HG02571 (cell line): ENCODE results near the gene C6orf62.
A peak's percentile ranks its signal among the peaks of the same experiment; 100 is the strongest.
"Not testable (repeated sequence)": the region's sequence is repeated elsewhere in the genome, so short reads cannot be mapped to it uniquely, and the experiment has no call there.

Experiments used
- ATAC-seq: cut with Tn5 transposase; IDR thresholded peaks from one replicate; pipeline ENCODE4 v1.9.1; 2021; ENCODE audit warnings: mild to moderate bottlenecking, moderate library complexity; ENCODE audit not compliant: unreplicated experiment

Gene C6orf62

DNA sequence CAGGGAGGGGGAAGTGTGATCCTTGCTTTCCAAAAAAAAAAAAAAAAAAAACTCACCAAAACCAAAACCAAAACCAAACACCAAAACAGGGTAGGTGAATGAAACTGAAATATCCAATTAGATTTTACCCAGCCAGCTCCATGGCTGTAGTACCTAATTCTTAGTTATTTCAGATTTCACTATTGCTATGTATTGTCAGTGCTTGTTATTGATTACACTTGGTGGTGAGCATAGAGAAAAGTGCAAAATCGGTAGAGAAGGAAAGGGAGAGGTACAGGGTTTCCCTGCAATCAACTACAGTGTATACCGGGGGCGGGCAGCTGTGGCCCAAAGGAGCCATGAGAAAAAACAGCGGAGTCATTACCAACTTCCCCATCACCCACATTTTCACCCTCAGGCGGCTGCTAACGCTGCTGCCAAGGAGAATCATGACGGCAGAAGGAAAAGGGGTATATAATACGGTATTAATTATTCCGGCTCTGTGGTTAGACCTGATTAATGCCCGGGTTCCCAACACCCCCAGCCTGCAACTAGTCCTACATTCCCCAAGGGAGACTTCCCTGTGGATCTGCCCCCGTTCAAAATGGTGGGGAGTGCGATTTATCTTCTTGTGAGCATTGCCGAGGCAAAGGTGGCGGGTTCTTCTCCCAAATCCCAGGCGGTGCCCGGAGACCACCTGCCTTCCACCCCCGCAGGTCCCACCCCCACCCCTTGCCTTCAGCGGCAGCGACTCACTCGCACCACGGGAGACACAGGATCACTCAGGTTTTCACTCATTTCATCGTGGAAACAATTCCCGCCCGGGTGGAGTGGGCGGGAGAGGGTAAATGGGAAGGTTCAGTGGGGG is at the start of gene C6orf62:
TSS of gene C6orf62 (minus strand) at position 30 of the 847 bp plus-strand sequence. CDS start 486 bp downstream, outside the sequence.
- ATAC-seq = no peak

DNA sequence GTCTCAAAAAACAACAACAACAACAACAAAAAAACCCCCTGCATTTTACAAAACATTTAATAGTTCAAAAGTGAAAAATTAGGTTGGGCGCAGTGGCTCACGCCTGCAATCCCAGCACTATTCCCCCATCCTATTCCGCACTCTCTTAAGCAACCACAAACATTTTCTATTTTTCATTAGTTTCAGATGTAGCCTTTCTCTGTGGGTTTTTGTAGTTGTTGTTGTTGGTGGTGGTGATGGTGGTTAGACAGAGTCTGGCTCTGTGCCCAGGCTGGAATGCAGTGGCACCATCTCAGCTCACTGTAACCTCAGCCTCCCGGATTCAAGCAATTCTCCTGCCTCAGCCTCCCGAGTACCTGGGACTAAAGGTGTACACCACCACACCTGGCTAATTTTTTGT is 49.4 kb upstream of the C6orf62 start:
- ATAC-seq = no peak

DNA sequence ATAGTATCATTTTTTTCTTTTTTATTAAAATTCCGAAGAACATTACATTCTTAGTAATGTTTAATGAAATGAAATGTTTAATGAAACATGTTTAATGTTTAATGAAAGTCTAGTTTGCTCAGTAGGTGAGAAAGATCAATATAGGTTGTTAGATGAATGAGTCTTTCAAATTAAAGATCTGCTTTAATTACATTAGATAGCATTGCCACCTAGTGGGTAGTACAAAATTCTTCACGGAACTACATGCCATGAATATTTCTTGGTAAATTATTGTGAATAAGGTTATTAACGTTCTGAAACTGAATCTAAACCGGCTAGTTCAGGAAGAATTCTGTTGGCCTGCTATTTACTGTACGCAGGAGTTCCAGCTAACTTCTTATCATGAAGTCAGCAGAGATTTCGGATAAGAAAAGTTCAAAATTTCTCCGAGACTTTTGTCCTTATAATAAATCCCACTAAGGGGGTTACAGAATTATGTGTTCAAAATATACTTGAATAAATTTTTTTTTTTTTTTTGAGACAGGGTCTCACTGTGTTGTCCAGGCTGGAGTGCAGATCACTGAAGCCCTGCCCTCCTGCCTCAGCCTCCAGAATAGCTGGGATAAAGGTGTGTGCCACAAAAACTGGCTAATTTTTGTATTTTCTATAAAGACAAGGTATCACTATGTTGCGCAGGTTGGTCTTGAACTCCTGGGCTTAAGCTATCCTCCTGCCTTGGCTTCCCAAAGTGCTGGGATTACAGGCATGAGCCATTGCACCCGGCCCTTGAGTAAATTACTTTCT is 47.9 kb upstream of the C6orf62 start:
- ATAC-seq = no peak

DNA sequence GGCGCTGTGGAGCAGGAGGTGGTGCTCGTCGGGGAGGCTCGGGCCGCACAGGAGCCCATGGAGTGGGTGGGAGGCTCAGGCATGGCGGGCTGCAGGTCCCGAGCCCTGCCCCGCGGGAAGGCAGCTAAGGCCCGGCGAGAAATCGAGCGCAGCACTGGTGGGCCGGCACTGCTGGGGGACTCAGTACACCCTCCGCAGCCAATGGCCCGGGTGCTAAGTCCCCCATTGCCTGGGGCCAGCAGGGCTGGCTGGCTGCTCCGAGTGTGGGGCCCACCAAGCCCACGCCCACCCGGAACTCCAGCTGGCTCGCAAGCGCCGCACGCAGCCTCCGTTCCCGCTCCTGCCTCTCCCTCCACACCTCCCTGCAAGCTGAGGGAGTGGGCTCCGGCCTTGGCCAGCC is 47.0 kb upstream of the C6orf62 start:
- not testable (repeated sequence) for ATAC-seq

DNA sequence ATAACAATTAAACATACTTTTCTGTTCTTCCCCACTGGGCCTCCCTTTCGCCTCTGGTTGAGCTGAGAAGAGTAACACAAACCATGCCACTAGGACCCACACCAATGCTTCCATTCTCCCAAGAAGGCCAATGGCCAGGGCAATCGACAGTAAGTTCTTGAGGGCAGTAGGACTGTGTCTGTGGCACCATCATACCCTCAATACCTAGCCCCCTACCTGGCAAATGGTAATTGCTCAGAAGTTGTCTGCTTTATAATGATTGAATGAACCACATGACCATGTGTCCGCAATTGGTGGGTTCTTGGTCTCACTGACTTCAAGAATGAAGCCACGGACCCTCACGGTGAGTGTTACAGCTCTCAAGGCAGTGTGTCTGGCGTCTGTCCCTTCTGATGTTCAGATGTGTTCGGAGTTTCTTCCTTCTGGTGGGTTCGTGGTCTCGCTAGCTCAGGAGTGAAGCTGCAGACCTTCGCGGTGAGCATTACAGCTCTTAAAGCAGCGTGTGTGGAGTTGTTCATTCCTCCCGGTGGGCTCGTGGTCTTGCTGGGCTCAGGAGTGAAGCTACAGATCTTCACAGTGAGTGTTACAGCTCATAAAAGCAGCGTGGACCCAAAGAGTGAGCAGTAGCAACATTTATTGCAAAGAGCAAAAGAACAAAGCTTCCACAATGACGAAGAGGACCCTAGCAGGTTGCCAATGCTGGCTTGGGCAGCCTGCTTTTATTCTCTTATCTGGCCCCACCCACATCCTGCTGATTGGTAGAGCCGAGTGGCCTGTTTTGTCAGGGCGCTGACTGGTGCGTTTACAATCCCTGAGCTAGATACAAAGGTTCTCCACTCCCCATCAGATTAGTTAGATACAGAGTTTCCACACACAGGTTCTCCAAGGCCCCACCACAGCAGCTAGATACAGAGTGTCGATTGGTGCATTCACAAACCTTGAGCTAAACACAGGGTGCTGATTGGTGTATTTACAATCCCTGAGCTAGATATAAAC is 46.2 kb upstream of the C6orf62 start:
- not testable (repeated sequence) for ATAC-seq

DNA sequence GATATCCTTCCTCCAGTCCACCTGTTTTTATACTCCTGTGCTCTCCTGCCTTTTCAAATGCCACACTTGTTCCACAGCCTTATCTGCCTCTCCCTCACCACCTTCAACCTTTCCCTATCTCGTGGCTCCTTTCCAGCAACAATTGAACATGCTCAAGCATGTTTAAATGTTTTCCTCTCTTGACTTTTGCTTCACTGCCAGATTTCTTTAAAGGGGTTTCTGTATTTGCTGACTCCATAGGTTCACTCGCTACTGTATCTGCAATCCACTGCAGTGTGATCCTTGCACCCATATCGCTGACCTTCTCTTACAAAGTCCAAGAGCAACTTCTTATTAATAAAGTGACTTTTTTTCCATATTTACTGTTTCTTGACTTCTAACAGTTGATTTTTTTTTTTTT is 44.6 kb upstream of the C6orf62 start:
- ATAC-seq = no peak

DNA sequence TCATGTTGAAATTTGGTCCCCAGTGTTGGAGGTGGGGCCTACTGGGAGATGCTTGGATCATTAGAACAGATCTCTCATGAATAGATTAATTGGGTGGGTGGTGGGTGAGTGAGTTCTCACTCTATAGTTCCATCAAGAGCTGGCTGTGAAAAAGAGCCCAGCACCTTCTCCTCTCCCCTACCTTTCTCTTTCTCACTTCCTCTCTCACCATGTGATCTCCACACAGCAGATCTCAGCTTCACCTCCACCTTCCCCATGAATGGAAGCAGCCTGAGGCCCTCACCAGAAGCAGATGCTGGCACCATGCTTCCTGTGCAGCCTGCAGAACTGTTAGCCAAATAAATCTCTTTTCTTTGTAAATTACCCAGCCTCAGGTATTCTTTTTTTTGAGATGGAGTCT is 42.9 kb upstream of the C6orf62 start:
- no peak for ATAC-seq

DNA sequence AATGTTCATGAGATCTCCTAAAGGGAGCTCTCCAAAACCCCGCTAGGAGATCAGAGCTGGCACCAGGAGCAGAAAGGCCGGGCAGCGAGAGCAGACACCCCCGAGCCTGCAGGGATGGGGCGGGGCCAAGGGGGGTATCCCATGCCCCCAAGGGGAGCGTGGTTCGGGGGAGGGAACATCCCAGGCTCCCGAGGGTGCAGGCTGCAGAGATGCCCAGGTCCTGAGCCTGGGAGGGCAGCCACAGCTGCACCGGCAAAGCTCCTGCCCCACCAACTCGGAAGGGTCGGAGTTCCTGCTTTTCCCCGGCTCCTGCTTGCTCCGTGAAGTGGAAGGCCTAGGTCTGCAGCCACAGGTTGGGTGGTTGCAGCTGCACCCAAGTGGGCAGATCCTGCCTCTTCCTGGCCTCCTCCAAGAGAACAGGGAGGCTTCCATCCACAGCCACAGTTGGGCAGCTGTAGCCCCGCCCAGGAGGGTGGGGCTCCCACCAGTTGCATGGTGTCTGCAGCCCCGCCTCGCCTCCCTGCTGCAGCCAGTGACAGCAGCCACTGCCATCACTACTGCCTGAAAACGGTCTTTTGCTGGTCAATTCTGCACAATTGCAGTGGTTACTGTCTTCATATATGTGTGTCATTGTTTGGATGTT is 42.4 kb upstream of the C6orf62 start:
- no peak for ATAC-seq

DNA sequence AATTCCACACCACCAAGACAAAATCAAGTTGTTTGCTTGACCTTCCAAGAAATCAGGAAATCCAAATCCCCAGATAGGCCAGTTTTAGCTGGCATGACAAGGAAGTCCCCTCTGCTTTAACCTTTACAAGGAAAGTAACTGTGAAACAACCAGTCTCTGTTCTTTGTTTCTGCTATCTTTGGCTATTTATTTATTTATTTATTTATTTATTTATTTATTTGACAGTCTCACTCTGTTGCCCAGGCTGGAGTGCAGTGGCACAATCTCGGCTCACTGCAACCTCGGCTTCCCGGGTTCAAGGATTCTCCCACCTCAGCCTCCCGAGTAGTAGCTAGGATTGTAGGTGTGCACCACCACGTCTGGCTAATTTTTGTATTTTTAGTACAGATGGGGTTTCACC is 41.3 kb upstream of the C6orf62 start:
- ATAC-seq = no peak

DNA sequence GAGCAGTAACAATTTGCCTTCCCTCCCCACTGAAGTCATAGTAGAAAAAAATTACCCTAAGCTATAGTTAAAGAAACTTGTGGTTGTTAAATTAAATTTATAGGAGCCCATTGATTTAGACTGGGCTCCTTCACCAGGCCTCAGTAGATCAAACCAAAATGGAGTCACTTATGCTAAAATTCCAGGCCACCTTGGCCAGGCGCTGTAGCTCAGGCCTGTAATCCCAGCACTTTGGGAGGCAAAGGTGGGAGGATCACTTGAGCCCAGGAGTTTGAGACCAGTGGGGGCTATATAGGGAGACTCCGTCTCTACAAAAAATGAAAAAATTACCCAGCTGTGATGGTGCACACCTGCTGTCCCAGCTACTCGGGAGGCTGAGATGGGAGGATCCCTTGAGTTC is 40.8 kb upstream of the C6orf62 start:
- ATAC-seq = no peak

DNA sequence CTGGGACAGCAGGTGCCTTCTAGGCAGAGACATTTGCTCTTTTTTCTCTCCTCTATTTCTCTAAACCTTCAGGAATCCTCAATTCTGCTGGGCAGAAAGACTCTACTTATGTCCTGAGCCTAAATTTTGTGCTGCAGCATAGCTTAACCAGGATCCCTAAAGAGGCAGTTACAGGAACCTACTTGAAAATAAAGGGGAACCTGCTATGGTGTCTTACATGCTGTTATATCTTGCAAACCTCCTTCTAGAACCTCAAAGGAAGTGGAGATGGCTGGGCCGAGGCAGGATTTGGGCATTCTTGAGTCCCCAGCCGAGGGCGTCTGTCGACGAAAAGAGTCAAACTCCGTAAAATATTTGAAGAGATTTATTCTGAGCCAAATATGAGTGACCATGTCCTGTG is 38.7 kb upstream of the C6orf62 start:
- no peak for ATAC-seq

DNA sequence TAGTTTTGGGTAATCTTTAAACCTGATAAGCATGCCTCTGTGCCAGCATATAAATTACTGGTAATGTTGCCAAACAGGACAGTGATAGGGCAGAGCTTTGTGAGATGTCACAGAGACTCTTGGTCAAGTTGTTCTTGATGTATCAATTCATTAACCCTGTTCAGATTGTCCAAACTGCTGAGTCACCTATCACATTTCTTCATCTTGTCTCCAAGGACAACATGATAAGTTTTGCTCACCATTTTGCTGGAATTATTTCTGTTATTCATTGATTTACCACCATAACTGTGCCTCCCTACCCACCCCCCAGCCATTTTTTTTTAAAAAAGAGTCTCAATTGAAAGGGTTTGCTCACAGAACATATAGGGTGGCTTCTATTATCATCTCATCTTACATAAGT is 36.3 kb upstream of the C6orf62 start:
- no peak for ATAC-seq

DNA sequence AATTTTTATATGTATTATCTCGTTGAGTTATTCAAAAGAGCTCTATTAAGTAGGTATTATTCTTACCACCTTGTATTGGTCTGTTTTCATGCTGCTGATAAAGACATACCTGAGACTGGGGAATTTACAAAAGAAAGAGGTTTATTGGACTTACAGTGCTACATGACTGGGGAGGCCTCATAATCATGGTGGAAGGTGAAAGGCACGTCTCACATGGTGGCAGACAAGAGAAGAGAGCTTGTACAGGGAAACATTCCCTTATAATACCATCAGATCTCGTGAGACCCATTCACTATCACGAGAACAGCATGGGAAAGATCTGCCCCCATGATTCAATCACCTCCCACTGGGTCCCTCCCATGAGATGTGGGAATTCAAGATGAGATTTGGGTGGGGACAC is 35.4 kb upstream of the C6orf62 start:
- ATAC-seq = not testable (repeated sequence)

DNA sequence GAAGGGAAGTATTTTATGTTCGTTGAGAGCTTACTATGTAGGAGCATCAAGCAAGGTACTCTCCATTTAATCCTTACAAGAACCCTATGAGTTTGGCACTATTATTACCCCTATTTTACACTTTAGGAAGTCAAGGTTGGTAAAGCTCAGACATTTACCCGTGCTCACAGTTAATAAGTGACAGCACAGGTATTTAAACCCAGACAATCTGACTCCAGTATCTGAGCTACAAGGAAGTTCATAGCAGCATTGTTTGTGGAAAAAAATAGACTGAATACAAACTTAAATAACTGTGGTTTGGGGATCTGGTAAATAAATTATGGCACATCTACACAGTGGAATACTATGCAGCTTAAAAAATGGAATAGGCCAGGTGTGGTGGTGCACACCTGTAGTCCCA is 34.6 kb upstream of the C6orf62 start:
- ATAC-seq = no peak

DNA sequence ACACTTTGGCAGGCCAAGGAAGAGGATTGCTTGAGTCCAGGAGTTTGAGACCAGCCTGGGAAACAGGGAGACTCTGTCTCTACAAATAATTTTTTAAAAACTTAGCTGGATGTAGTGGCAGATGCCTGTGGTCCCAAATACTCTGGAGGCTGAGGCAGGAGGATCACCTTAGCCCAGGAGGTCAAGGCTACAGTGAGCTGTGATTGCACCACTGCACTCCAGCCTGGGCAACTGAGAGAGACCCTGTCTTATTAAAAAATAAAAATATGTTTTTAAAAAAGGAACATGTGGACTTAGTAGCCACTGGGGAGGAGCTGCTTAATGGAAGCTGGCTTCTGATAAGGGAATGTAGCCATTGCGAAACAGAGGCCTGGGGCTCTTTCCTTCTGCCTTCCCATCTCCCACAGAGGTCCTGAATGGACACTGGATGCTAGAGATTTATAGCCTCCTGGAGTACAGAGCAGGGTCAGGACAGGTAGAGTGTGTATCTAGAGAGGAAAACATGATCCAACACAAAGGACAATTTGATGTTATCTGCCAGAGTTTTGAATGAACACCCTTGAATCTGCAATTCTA is 34.1 kb upstream of the C6orf62 start:
- no peak for ATAC-seq

DNA sequence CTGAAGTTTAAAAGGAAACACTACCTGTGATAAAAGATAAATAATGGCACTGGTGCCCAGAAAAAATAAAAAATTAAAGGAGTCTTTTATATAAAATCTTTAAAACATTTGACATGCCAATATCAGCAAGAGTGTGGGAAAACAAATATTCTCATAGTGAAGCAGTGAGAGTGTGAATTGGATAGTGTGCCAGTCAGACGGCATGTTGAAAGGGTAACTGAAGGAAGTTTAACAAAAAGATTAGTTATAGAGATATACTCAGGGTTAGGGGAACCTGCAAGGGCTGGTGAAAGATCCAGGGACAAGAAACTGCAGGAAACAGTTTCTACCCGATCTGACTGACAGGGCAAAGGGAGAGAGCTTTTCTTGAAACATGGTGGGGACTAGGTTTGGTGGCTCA is 33.5 kb upstream of the C6orf62 start:
- ATAC-seq = no peak

DNA sequence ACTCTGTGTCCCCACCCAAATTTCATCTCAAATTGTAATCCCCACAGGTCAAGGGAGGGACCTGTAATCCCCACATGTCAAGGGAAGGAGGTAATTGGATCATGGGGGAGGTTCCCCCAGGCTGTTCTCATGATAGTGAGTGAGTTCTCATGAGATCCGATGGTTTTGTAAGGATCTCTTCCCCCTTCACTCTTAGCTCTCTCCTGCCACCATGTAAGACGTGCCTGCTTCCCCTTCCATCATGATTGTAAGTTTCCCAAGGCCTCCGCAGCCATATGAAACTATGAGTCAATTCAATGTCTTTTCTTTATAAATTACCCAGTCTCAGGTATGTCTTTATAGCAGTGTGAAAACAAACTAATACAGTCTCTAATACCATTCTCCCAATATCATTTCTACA is 31.9 kb upstream of the C6orf62 start:
- not testable (repeated sequence) for ATAC-seq

DNA sequence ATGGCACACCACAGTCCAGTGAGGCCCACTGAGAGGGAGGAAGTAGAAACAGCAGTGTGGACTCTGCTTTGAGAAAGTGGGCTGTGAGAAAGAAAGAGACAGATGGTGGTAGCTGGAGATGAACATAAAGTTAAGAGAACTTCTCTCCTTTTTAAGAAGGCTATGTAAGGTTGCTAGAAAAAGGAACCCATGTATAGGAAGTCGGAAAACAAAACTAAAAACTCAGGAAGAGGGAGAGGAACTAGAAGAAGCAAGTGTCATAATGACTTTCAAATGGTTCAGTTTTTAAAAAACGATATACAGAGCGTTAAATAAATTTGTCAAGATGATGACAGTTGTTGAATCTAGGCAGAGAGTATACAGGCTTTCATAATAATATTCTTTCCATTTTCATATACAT is 30.3 kb upstream of the C6orf62 start:
- ATAC-seq = no peak

DNA sequence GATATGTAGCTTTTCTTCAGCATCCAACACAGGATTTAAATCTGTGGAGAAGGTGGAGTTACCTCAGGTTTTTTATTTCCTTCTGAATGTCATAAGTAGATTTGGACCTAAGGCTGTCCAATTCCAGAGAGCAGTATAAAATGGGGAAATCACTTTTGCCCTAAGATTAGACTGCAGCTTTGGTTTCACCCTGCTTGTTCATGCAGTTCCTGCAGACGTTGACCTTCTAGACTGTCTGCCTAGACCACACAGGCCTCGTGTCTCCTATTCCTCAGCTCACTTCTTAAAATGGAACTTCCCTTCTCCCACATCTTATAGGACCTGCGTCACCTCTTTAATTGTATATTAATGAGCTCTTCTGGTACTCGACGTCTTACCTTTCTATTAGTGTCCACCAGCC is 26.0 kb upstream of the C6orf62 start:
- ATAC-seq = no peak

DNA sequence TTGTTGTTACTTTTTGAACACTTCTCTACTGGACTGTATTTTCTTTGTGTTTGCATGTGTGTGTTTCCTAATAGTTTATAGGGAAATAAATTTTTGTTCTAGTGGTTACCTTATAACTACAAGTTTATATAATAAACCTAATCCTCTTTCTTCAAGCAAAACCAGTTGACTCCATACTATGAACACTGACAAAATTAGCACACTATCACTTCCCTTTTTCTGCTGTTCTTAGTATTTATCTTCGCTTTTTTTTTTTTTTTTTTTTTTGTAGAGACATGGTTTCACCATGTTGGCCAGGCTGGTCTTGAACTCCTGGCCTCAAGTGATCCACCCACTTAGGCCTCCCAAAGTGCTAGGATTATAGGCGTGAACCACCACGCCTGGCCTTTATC is 25.0 kb upstream of the C6orf62 start:
- peak; percentile 39 for ATAC-seq
